Airway epithelial cell (primary cell): ENCODE measurements around the gene MOBP. TPM values are rescaled to one million over a fixed set of nuclear protein-coding genes. Genes with fewer than 3 reads are reported as not detected.

Source experiments
- total RNA-seq: library from RNA; depleted of rRNA; stranded (reverse); fragments of >200 nt; gene quantifications from 2 replicates; pipeline ENCODE4 v1.2.3, GENCODE V29; 2015

Gene MOBP
- not detected in 2 replicates for total RNA-seq

DNA sequence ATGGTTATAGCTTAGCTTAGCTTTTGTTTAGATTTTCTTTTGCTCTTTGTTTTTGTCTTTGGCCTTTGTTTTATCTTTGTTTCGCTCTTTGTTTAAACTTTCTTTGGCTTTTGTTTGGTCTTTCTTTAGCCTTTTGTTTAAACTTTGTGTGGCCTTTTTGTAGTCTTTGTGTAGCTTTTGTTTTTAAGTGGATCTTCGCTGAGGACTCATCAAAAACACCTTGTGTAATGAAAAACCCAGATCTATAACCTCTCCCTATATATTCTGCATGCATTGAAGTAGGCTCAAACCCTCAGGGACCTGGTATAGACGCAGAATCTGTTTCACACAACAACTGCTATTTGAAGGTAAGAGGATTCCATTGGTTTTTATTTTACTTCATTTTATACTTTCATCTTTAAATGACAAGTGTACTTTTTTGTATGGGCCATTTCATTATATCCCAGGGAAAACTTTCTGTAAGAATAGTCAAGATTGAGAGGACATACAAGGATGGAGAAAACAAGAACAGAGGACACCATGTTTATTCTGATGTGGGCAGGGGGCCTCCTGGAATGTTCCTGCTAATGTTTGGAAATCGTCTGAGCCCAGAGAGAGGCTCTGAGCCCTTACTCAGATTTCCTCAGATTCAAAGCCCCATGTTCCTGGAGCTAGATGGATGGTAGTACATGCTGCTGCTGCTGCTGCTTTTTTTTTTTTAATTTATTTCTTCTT lies at the start of gene MOBP:
TSS of gene MOBP (plus strand) at position 287 of the 714 bp plus-strand sequence. CDS start 34,390 bp downstream, outside the sequence.

Other genes with a start within 250 kb of the MOBP start
- not detected in 2 replicates for gene CX3CR1, start 187.6 kb upstream of the MOBP start, total RNA-seq
- gene CCR8, start 138.0 kb upstream of the MOBP start, total RNA-seq = not detected in 2 replicates
- gene SLC25A38, start 84.3 kb upstream of the MOBP start, total RNA-seq = 22.2 and 24.2 TPM in 2 replicates
- gene RPSA, start 61.0 kb upstream of the MOBP start, total RNA-seq = 2,582 and 2,734 TPM in 2 replicates